Caco-2 (cell line): ENCODE data around the gene AFAP1L2. TPM values are rescaled to one million over a fixed set of nuclear protein-coding genes. Genes with fewer than 3 reads are reported as not detected.
A peak's percentile ranks its signal among the peaks of the same experiment; 100 is the strongest.

Experiments
- BruUV-seq: library from RNA; stranded (reverse); fragments of 400-500 nt; replicated peaks from 2 replicates; lab custom pipeline; 2021; lab: Mats Ljungman, UMichigan
- CTCF ChIA-PET: fragments of 300-600 bp; sonication (Branson Sonifier 250); formaldehyde crosslinking; loops from one replicate; lab custom pipeline; 2022; ENCODE audit warnings: antibody characterized with exemption; lab: Charles Lee
- POLR2A ChIA-PET: fragments of 300-600 bp; sonication (Branson Sonifier 250); formaldehyde crosslinking; loops from one replicate; lab custom pipeline; 2022; ENCODE audit warnings: antibody characterized with exemption; lab: Charles Lee
- DNase-seq, 2 experiments: peaks; one replicate each; pipeline versions ENCODE4 v3.0.0 to v3.0.0-alpha.2; 2020 to 2022
- H3K27me3 ChIP-seq: replicated peaks from 2 replicates; pipeline ENCODE4 v1.6.0; 2011; ENCODE audit warnings: low read length; ENCODE audit not compliant: control insufficient read depth, insufficient read depth
- H3K36me3 ChIP-seq: 2 replicates; pipeline ENCODE4 v1.5.1; 2011; ENCODE audit warnings: low read length; ENCODE audit not compliant: control insufficient read depth, insufficient read depth
- H3K4me1 ChIP-seq: fragments of 250-450 bp; sonication (Bioruptor Pico); 2 replicates; pipeline ENCODE4 v1.5.1; 2020; ENCODE audit warnings: mild to moderate bottlenecking
- H3K4me3 ChIP-seq: 2 replicates; pipeline ENCODE4 v1.5.1; 2011; ENCODE audit warnings: low read depth, mild to moderate bottlenecking, control low read depth, low read length
- H3K9me3 ChIP-seq: fragments of 250-450 bp; sonication (Bioruptor Pico); 2 replicates; pipeline ENCODE4 v1.5.1; 2020; ENCODE audit warnings: mild to moderate bottlenecking, moderate library complexity
- H3K27ac Mint-ChIP-seq: one replicate; pipeline ENCODE4 v1.8.0; 2022; ENCODE audit warnings: mixed read lengths; ENCODE audit not compliant: unreplicated experiment
- H3K27me3 Mint-ChIP-seq: one replicate; pipeline ENCODE4 v1.8.0; 2022; ENCODE audit warnings: mixed read lengths; ENCODE audit not compliant: insufficient read depth, unreplicated experiment
- H3K36me3 Mint-ChIP-seq: one replicate; pipeline ENCODE4 v1.8.0; 2022; ENCODE audit warnings: mild to moderate bottlenecking, mixed read lengths; ENCODE audit not compliant: insufficient read depth, unreplicated experiment
- H3K4me1 Mint-ChIP-seq: one replicate; pipeline ENCODE4 v1.8.0; 2022; ENCODE audit warnings: low read depth, mixed read lengths; ENCODE audit not compliant: unreplicated experiment
- H3K4me3 Mint-ChIP-seq: one replicate; pipeline ENCODE4 v1.8.0; 2022; ENCODE audit warnings: mild to moderate bottlenecking, moderate library complexity, mixed read lengths; ENCODE audit not compliant: unreplicated experiment
- H3K9me3 Mint-ChIP-seq: one replicate; pipeline ENCODE4 v1.8.0; 2022; ENCODE audit warnings: mixed read lengths; ENCODE audit not compliant: unreplicated experiment
- CTCF ChIP-seq, 2 experiments: fragments of 200-600 bp in 1 of 2; IDR thresholded peaks; 1 replicate in 1 of 2; 2 replicates in 1 of 2; pipeline versions ENCODE4 v1.5.1 to v1.8.0; 2011 to 2022; ENCODE audit warnings: antibody characterized with exemption in 1 of 2, control low read depth in 1 of 2, inconsistent platforms in 1 of 2, low read depth in 1 of 2, low read length in 1 of 2, mild to moderate bottlenecking in 1 of 2, moderate library complexity in 1 of 2; ENCODE audit not compliant: insufficient read depth in 1 of 2, severe bottlenecking in 1 of 2, unreplicated experiment in 1 of 2
- intact Hi-C: fragments of 100-400 bp; cut with micrococcal nuclease; formaldehyde crosslinking; loops from one replicate; pipeline ENCODE4 v1.10.0; 2022; ENCODE audit not compliant: unreplicated experiment
- total RNA-seq: library from RNA; stranded (reverse); gene quantifications from 2 replicates; pipeline ENCODE4 v1.2.3, GENCODE V29; 2022

The AFAP1L2 gene
- total RNA-seq, 1 experiment from 2014 or later: 2.3 TPM

- H3K27me3 ChIP-seq: peaks cover 3% of the 10 kb centered on the region
- peaks cover 10% of the 10 kb centered on the region for H3K4me1 Mint-ChIP-seq
- H3K9me3 ChIP-seq: no peaks in the 10 kb centered on the region
- intact Hi-C loops: no loop called here
- ChIA-PET POLR2A (no interaction called here), CTCF (interaction anchor here (4.1 kb wide), 1 partner anchor 102 kb away, joined by 47 read pairs; no protein-coding TSS in a partner anchor)
- H3K4me3 Mint-ChIP-seq: no peak overlapping the region
- no peak for DNase-seq
- no peak for TF ChIP-seq CTCF (IDR thresholded peaks at IDR 0.05; ENCODE audit: insufficient read depth in 1 of 2, low read depth in 1 of 2, low read length in 1 of 2, severe bottlenecking in 1 of 2, unreplicated experiment in 1 of 2)
- H3K27ac Mint-ChIP-seq: no peak overlapping the region
- H3K36me3 ChIP-seq: no peaks in the 10 kb centered on the region
- H3K36me3 Mint-ChIP-seq: no peaks in the 10 kb centered on the region
- no peak overlapping the region for H3K4me3 ChIP-seq
- peaks cover 10% of the 10 kb centered on the region for H3K27me3 Mint-ChIP-seq
- H3K4me1 ChIP-seq: peaks cover 13% of the 10 kb centered on the region; the same call in 1 of the 2 replicates
- H3K9me3 Mint-ChIP-seq: no peaks in the 10 kb centered on the region
- no TSS peak for BruUV-seq
These were observed 2.2 kb upstream of the AFAP1L2 start for GRCh38 chr10:114406455-114406854.

- ChIA-PET CTCF (interaction anchor here (4.1 kb wide), 1 partner anchor 101 kb away, joined by 47 read pairs; no protein-coding TSS in a partner anchor), POLR2A (interaction anchor here (0.6 kb wide), 1 partner anchor 528 kb away, joined by 5 read pairs; no protein-coding TSS in a partner anchor)
- intact Hi-C loops: no loop called here
- no peaks in the 10 kb centered on the region for H3K36me3 Mint-ChIP-seq
- peaks cover 10% of the 10 kb centered on the region for H3K27me3 Mint-ChIP-seq
- peak overlapping the region; percentile 74 for H3K4me3 Mint-ChIP-seq
- no TSS peak for BruUV-seq
- no peak for DNase-seq
- H3K9me3 ChIP-seq: no peaks in the 10 kb centered on the region
- no peak overlapping the region for H3K27ac Mint-ChIP-seq
- peak overlapping the region; percentile 64; the same call in 1 of the 2 replicates for H3K4me3 ChIP-seq
- peaks cover 13% of the 10 kb centered on the region; the same call in 1 of the 2 replicates for H3K4me1 ChIP-seq
- peaks cover 10% of the 10 kb centered on the region for H3K4me1 Mint-ChIP-seq
- no peaks in the 10 kb centered on the region for H3K9me3 Mint-ChIP-seq
- H3K27me3 ChIP-seq: peaks cover 3% of the 10 kb centered on the region
- no peak for TF ChIP-seq CTCF (IDR thresholded peaks at IDR 0.05; ENCODE audit: insufficient read depth in 1 of 2, low read depth in 1 of 2, low read length in 1 of 2, severe bottlenecking in 1 of 2, unreplicated experiment in 1 of 2)
- H3K36me3 ChIP-seq: no peaks in the 10 kb centered on the region
These were observed 679 bp upstream of the AFAP1L2 start for GRCh38 chr10:114405011-114405350.

DNA sequence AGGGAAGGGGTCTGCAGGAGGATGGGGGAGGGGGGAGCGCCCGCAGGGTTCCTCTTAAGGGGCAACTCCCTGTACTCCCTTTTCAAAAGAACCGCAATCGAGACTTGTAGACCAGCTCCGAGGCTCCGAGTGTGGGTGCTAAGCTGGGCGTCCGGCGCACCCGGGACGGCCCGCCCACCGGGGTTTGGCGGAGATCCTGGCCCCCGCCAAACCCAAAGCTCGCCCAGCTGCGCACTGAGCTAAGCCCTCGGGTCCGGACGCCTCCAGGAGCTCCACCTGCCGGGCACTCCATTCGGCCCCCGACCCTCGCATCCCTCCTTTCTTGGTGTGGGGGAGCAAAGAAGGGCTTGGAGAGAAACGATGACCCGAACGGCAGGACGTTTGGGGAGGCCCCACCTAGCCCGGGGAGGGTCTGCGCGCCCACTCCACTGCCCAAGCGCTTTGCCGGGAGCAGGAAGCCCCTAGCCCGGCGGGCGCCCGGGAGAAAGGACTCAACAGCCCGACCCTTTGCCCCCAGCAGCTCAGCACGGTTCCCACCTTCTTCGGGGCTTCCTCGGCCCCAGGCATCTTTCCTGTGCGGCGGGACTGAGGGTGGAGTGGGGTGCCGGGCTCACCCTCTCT is 651 bp downstream of the AFAP1L2 start:
- POLR2A ChIA-PET: interaction anchor here (0.9 kb wide), 1 partner anchor 100 kb away, joined by 3 read pairs; no protein-coding TSS in a partner anchor
- TF ChIP-seq CTCF (IDR thresholded peaks at IDR 0.05; ENCODE audit: insufficient read depth in 1 of 2, low read depth in 1 of 2, low read length in 1 of 2, severe bottlenecking in 1 of 2, unreplicated experiment in 1 of 2): peak in 1 of 2 experiments; percentile 63
- intact Hi-C loops: loop anchor here (1.0 kb wide), 1 partner anchor 99 kb away; no protein-coding TSS in a partner anchor
- Histone ChIP-seq H3K9me3 (no peaks in the 10 kb centered on the region), H3K4me1 (peaks cover 13% of the 10 kb centered on the region; the same call in 1 of the 2 replicates), H3K36me3 (no peaks in the 10 kb centered on the region), H3K27me3 (peaks cover 3% of the 10 kb centered on the region), H3K4me3 (peak overlapping the region; percentile 64)
- H3K27ac Mint-ChIP-seq: no peak overlapping the region
- H3K4me1 Mint-ChIP-seq: peaks cover 10% of the 10 kb centered on the region
- CTCF ChIA-PET: interaction anchor here (0.7 to 4.1 kb wide), 4 partner anchors 36 to 100 kb away, joined by 3 to 47 read pairs (median 4); no protein-coding TSS in a partner anchor
- no peaks in the 10 kb centered on the region for H3K9me3 Mint-ChIP-seq
- H3K27me3 Mint-ChIP-seq: peaks cover 10% of the 10 kb centered on the region
- no TSS peak for BruUV-seq
- peak overlapping the region; percentile 74 for H3K4me3 Mint-ChIP-seq
- DNase-seq: peak in 1 of 2 experiments; percentile 38
- no peaks in the 10 kb centered on the region for H3K36me3 Mint-ChIP-seq
